ENCODE measurements around the gene BACH2. TPM values are rescaled to one million over a fixed set of nuclear protein-coding genes. Genes with fewer than 3 reads are reported as not detected.

The BACH2 gene
- total and polyA plus RNA-seq, 10 of the 15 experiments (the other 5 are each of a cell fraction or from before 2014, with no cell fraction given): 0.03 to 0.28 (median 0.04) TPM; not detected in 3

DNA sequence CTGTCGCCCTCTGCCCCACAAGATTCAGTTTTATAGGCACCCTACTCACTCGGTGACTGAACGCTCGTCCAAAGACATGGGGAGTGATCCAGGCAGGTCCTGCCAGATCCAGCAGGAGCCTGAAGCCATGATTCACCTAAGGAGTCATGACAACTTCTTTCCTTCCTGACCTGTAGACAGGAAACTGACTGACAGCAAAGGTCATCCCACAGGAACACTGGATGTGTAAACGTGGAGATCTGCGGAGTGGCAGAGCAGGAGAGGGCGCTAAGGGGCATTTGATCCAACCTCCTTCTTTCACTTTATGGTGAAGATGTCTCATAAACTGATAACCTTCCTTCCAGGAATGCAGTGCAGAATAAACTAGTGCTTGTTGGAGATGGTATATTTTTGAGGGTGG, 210.1 kb downstream of the BACH2 start:
- H3K4me3 ChIP-seq: no peak overlapping the region
- no peaks in the 10 kb centered on the region; the same call in 1 of the 2 replicates for H3K4me1 ChIP-seq (ENCODE audit: control insufficient read depth, insufficient read depth, low read length)
- no peak overlapping the region for H2AFZ ChIP-seq (ENCODE audit: control insufficient read depth, low read depth, low read length)
- no peak overlapping the region for H3K4me2 ChIP-seq (ENCODE audit: control insufficient read depth, insufficient read depth)
- no peak for ATAC-seq
- no peaks in the 10 kb centered on the region for H3K9me3 ChIP-seq (replicated peaks; ENCODE audit: control insufficient read depth, insufficient read depth, low read length)
- DNase-seq (ENCODE audit: low read depth, low spot score): no peak
- H3K27ac ChIP-seq (ENCODE audit: control insufficient read depth, insufficient read depth): no peak overlapping the region
- FAIRE-seq: no peak
- no peaks in the 10 kb centered on the region for H3K36me3 ChIP-seq (ENCODE audit: control insufficient read depth in 2 of 2, insufficient read depth in 2 of 2, low read length in 1 of 2)
- intact Hi-C loops (cut with micrococcal nuclease; ENCODE audit: unreplicated experiment): no loop called here
- TF ChIP-seq MYB (IDR thresholded peaks at IDR 0.05; ENCODE audit: borderline replicate concordance, low read depth, low read length): no peak
- TF ChIP-seq, protein P1, sequence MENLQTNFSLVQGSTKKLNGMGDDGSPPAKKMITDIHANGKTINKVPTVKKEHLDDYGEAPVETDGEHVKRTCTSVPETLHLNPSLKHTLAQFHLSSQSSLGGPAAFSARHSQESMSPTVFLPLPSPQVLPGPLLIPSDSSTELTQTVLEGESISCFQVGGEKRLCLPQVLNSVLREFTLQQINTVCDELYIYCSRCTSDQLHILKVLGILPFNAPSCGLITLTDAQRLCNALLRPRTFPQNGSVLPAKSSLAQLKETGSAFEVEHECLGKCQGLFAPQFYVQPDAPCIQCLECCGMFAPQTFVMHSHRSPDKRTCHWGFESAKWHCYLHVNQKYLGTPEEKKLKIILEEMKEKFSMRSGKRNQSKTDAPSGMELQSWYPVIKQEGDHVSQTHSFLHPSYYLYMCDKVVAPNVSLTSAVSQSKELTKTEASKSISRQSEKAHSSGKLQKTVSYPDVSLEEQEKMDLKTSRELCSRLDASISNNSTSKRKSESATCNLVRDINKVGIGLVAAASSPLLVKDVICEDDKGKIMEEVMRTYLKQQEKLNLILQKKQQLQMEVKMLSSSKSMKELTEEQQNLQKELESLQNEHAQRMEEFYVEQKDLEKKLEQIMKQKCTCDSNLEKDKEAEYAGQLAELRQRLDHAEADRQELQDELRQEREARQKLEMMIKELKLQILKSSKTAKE (IDR thresholded peaks at IDR 0.05; ENCODE audit: low read depth, poor library complexity, severe bottlenecking): no peak
- TF ChIP-seq, protein P2, sequence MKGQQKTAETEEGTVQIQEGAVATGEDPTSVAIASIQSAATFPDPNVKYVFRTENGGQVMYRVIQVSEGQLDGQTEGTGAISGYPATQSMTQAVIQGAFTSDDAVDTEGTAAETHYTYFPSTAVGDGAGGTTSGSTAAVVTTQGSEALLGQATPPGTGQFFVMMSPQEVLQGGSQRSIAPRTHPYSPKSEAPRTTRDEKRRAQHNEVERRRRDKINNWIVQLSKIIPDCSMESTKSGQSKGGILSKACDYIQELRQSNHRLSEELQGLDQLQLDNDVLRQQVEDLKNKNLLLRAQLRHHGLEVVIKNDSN (IDR thresholded peaks at IDR 0.05; ENCODE audit: borderline replicate concordance, extremely low read length, insufficient read depth, low read depth, low read length): no peak
- TF ChIP-seq NFXL1 (IDR thresholded peaks at IDR 0.05; ENCODE audit: borderline replicate concordance): no peak
- no peak for TF ChIP-seq BHLHE40 (IDR thresholded peaks at IDR 0.05; ENCODE audit: borderline replicate concordance in 1 of 2, low read depth in 2 of 2, low read length in 1 of 2)
- TF ChIP-seq, protein P3, sequence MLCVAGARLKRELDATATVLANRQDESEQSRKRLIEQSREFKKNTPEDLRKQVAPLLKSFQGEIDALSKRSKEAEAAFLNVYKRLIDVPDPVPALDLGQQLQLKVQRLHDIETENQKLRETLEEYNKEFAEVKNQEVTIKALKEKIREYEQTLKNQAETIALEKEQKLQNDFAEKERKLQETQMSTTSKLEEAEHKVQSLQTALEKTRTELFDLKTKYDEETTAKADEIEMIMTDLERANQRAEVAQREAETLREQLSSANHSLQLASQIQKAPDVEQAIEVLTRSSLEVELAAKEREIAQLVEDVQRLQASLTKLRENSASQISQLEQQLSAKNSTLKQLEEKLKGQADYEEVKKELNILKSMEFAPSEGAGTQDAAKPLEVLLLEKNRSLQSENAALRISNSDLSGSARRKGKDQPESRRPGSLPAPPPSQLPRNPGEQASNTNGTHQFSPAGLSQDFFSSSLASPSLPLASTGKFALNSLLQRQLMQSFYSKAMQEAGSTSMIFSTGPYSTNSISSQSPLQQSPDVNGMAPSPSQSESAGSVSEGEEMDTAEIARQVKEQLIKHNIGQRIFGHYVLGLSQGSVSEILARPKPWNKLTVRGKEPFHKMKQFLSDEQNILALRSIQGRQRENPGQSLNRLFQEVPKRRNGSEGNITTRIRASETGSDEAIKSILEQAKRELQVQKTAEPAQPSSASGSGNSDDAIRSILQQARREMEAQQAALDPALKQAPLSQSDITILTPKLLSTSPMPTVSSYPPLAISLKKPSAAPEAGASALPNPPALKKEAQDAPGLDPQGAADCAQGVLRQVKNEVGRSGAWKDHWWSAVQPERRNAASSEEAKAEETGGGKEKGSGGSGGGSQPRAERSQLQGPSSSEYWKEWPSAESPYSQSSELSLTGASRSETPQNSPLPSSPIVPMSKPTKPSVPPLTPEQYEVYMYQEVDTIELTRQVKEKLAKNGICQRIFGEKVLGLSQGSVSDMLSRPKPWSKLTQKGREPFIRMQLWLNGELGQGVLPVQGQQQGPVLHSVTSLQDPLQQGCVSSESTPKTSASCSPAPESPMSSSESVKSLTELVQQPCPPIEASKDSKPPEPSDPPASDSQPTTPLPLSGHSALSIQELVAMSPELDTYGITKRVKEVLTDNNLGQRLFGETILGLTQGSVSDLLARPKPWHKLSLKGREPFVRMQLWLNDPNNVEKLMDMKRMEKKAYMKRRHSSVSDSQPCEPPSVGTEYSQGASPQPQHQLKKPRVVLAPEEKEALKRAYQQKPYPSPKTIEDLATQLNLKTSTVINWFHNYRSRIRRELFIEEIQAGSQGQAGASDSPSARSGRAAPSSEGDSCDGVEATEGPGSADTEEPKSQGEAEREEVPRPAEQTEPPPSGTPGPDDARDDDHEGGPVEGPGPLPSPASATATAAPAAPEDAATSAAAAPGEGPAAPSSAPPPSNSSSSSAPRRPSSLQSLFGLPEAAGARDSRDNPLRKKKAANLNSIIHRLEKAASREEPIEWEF (IDR thresholded peaks at IDR 0.05; ENCODE audit: insufficient replicate concordance, low read depth, low read length): no peak
- no peak for TF ChIP-seq CHD2 (IDR thresholded peaks at IDR 0.05; ENCODE audit: borderline replicate concordance, low read depth, low read length)
- TF ChIP-seq, protein P4, sequence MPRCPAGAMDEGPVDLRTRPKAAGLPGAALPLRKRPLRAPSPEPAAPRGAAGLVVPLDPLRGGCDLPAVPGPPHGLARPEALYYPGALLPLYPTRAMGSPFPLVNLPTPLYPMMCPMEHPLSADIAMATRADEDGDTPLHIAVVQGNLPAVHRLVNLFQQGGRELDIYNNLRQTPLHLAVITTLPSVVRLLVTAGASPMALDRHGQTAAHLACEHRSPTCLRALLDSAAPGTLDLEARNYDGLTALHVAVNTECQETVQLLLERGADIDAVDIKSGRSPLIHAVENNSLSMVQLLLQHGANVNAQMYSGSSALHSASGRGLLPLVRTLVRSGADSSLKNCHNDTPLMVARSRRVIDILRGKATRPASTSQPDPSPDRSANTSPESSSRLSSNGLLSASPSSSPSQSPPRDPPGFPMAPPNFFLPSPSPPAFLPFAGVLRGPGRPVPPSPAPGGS (IDR thresholded peaks at IDR 0.05; ENCODE audit: borderline replicate concordance, insufficient read depth, low read depth, low read length, poor library complexity, severe bottlenecking): no peak
- TF ChIP-seq ATF7 (IDR thresholded peaks at IDR 0.05; ENCODE audit: low read depth): no peak
- WGBS (ENCODE audit: insufficient coverage, insufficient replicate concordance, low lambda C conversion rate, missing lambda C conversion rate): 35% methylated on average over 7 of the region's 7 CpGs
- H3K9ac ChIP-seq (ENCODE audit: control insufficient read depth, insufficient read depth, low read length): no peak overlapping the region
- H4K20me1 ChIP-seq (ENCODE audit: control insufficient read depth, insufficient read depth): no peaks in the 10 kb centered on the region
- no TSS peak for BruUV-seq (replicated peaks)
- ChIA-PET CTCF (no interaction called here), POLR2A (no interaction called here), SMC1A (ENCODE audit: uncharacterized antibody, unreplicated experiment) (no interaction called here), RAD21 (ENCODE audit: unreplicated experiment) (no interaction called here)
- no peaks in the 10 kb centered on the region for H3K79me2 ChIP-seq (ENCODE audit: control insufficient read depth, insufficient read depth, low read length)
- H3K27me3 ChIP-seq (replicated peaks in 1 of 2; ENCODE audit: control insufficient read depth in 2 of 2, insufficient read depth in 2 of 2, low read length in 1 of 2): peaks cover 0 to 2% of the 10 kb centered on the region in 2 experiments; a peak in 1 of 4 replicates
- in situ Hi-C loops (cut with MboI): no loop called here
